NCI-H146 treated with DMSO at 0.1 percent for 48 hours (cell line): ENCODE measurements around the gene RNF144A.

Experiments used
- DNase-seq: peaks from one replicate; lab custom pipeline; 2025; ENCODE audit not compliant: unreplicated experiment; lab: John Stamatoyannopoulos, UW

Gene RNF144A

DNA sequence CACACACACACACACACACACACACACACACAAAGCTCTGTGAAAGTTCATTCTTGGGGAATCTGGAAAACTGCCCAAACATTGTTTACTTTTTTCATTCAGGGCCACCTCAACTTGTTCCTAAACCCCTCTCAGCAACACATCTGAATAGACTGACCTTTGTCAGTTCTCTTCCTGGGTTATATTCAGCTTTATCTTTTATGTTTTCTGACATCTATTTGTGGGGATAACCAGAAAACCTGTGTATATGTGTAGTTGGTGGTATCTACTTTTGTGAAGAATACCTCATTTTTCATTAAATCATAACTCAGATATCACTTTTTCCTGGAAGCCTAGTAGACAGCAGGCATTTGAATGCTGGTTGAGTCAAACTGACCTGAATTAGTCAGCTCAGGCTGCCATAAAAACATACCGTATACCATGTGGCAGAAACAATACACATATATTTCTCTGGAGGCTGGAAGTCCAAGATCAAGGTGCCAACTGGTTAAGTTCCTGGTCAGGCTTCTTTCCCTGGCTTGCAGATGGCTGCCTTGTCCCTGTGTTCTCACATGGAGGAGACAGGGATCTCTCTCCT is 11.0 kb upstream of the RNF144A start:
- no peak for DNase-seq

DNA sequence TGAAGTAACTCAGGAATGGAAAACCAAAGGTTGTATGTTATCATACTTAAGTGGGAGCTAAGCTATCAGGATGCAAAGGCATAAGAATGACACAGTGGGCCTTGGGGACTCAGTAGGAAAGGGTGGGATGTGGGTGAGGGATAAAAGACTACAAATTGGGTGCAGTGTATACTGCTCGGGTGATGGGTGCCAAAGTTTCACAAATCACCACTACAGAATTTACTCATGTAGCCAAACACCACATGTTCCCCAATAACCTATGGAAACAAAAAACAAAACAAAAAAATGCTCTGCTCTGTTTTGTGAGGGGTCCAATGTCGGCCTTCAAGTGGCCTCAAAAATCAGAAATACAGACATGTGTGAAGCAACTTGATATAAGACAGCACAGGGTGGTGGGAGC is 8.9 kb upstream of the RNF144A start:
- DNase-seq: no peak

DNA sequence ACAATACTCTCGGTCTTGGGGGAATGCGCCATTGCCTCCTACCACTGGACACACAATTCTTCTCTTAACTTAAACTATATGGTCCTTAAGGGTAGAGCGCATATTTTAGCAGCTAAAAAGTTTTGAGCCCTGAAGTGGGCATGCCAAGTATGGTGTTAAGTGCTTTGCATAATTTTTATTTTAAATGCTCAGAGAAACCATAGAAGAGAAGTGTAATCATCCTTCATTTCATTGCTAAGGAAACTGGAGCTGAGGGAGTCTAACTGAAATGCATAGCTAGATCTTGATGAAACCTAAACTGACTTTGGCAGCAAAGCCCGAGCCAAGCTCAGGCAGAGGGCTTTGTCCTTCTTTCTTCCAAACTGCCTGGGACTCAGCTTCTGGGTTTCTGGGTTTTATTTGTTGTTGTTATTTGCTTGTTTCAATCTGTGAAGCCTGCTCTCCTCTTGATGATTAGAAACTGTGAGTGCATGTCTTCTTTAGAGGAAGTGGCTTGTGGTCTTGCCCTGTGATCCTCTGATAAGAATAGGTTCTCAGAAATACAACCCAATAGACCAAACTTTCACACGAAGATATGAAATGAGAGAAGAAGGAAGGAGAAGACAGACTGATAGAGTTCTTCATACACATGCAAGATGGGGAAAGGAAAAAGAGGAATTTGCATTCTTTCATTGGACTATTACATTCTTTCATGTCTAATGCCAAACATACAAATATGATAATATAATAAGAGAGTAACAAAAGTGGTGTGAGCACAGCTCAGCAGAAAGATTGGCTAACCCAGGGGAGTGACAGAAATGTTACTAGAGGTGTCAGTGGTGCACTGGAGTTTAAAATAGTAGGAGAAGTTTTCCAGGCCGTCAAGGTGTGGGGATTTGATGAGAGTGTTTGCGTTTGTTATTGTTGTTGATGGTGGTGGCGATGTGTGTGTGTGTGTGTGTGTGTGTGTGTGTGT is 7.5 kb upstream of the RNF144A start:
- no peak for DNase-seq

DNA sequence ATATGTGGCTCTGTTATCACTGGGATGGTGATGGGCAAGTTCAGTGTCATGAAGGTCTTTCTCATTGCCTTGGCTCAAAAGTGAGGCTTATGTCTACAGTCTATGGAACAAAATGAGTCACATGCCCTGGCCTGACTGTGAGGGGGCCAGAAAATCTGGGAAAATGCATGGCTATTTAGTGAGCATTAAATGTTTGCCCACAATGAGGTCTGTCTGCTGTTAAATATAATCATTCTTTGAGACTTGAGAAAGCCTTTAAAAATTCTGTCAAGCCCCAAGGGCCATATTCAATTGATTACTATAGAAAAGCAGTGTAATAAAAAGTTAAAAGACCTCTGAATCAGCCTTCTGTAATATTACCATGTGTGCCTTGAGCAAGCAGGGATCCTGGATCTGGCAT is 5.5 kb upstream of the RNF144A start:
- DNase-seq: no peak

DNA sequence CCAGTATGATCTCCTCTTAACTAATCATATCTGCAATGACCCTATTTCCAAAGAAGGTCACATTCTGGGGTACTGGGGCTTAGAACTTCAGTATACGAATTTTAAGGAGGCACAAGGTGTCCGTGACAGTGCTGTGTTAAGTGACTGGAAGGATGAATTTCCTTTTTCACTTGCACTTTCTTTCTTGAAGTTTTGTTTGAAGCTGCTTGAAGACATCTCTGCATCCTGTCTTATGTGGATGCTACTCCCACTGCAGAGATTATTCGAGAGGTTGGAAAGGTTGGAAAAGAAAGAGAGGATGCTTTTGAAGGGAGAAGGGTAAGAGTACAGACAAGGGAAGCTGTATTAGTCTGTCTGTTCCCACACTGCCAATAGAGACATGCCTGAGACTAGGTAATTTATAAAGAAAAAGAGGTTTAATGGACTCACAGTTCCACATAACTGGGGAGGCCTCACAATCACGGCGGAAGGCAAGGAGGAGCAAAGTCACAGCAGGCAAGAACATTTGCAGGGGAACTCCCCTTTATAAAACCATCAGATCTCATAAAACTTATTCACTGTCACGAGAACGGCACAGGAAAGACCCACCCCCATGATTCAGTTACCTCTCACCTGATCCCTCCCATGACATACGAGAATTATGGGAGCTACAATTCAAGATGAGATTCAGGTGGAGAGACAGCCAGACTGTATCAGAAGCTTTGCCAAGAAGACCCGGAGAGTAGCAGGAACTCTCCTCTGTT is 3.6 kb upstream of the RNF144A start:
- no peak for DNase-seq

DNA sequence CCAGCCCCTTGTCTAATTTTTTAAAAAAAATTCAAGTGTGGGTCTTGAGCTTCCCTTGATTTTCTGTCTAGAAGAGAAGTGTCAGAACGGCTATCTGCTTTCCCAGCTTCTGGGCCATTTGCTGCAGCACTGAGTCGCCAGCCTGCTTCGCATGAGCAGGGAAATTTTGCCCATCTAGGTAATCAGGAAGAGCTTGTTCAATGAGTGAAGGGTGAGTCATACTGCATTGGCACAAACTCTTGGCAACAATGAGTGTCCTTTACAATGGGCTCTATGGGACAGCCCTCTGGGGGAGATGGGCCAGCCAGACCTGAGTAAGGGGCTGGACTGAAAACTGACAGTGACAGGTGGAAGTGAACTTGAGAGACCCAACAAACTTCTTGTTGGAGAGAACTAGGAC is 2.4 kb upstream of the RNF144A start:
- DNase-seq: no peak

DNA sequence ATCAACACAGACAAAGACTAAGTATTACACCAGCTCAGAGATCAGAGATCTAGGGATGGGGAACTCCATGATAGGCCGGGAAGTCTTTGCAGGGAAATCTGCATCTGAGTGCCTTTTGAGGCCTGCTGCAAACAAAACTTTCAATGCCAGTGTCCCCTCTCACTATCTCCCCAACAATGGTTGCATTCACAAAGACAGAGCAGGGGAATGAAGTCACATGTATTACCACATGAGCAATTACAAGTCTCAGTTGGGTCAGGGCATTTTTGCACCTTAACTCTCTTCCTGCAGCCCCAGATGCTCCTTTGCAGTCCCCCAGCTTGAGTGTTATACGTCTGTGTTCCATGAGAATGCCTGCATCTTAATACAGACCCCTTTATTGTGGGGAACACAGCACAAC is 1.8 kb upstream of the RNF144A start:
- DNase-seq: no peak

DNA sequence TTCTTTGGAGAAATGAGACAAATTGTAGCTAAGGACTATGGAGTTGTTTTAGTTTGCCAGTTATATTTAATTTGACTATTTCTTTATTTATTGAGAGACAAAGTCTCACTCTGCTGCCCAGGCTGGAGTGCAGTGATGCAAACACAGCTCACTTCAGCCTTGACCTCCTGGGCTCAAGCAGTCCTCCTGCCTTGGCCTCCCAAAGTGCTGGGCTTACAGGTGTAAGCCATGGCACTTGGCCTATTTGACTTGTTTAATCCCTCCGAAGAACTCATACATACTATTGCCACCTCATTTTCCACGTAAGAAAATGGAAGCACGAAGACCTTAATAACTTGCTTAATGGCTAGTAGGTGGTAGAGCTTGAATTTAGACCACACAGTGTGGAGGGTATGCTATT is 988 bp upstream of the RNF144A start:
- DNase-seq: no peak

DNA sequence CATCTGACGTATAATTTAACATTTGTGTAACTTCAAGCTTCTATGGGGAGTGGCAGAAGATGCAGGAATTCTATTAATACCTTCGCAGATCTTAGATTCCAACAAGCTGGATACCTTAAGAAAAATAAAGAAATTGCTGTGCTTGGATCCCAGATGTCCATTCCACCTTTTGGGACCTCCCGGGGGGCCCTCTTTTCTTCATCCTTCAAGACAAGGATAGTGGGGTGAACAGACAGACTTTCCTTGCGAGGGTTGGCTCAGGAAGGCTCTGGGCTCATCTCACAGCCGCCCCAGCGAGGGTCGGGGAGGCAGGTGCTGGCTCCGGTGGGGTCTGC is 509 bp upstream of the RNF144A start:
- no peak for DNase-seq

DNA sequence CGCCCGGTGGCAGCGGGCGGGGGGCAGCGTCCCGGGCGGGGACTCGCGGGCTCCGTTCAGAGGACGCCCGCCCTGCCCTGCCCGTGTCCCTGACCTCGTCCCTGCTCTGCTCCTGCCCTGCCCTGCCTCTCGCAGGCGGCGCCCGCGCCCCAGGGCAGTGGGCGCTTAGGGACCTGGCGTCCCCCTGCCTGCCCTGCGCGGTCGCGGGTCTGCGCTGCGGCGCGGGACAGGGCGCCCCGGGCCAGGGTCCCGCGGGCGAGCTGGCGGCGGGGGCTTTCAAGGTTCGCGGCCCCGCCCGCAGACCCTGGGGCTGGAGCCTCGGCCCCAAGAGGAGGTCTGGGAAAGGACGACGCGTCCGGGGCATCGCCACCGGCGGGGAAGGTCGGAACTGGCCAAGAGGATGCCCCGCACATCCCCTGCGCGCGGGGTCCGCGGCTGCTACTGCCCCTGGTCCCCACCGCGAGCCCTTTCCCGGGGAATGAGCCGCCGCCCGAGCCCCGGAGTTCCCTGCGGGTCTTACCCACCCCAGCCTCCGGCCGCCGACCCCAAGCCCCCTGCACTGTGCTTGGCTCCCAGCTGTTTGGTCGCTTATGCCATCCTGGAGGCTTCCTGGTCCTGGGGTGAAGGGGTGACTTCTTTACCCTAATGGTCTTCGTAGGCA is 679 bp downstream of the RNF144A start:
- no peak for DNase-seq

DNA sequence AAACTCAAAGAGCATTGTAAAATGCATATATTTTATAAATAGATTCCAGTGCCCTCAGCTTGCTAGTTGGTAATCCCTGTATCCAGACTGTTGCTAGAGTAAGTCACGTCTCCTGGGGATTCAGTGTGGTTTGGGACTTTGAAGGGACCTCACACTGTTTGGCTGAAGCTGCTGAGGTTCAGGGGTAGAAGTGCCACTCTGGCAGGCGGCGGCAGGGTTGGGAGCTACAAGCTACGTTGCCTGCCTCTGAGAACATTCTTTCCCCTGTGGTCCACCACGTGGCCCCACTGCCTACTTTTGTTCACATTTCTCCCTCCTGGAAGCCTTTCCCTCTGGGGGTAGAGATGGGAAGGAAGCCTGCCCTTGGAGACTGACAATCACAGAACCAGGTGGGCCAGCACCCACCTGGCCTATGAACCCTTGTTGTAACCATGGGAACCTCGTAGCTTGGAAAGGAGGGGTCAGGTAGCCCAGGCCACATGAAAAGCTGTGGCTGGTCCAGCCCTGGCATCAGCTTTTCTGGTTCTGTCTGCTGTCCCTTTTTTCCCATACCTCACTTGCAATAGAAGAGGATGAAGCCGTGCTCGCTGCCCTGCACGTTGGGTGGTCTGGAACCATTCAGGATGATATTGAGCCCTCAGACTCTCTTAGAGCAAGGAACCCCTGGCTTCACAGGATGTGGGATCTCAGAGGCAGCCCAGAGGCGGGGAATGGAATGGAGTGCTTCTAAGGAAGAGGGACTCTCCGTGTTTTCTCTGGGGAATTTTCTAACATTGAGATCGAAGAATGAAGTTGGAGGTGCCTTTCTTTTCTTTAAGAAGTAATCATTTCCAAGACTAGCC is 2.9 kb downstream of the RNF144A start:
- DNase-seq: no peak

DNA sequence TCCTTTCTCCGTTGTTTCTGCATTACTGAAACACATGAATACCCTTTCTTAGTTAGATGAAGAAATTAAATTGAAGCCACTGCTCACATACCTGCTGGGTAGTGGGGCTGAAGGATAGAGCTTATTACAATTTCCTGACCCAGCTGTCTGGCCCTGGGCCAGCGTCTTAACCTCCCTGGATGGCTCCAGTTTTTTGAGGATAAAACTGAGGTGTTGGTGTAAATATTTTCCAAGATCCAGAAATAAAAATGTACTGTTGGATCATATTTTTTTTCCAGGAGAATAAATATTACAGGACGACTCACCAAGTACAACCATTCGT is 3.5 kb downstream of the RNF144A start:
- DNase-seq: no peak

DNA sequence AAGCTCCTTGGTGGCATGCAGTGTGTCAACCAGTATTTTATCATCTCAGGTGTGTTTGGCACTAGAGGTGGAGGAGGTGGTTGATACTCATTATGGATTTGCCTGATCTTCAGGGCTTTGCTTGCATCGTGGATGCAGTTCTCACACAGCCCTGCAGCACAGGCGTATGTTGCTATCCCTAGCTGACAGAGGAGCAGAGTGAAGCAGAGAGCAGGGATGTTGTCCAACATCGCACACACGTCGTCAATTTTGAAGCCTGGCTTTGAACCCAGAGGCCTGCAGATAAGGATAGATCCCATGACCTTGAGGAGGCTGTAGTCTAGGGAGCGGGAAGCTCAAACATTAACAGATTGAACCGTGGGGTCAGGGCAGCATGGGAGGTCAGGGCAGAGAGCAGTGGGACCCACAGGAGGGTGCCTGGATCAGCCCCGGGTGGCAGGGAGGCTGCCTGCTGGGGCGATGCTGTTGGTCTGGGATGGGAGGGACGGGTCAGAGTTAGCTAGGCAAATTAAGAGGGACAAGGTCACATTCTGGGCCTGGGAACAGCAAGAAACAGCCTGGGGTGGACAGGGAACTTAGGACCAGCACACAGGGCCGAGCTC is 4.2 kb downstream of the RNF144A start:
- no peak for DNase-seq

DNA sequence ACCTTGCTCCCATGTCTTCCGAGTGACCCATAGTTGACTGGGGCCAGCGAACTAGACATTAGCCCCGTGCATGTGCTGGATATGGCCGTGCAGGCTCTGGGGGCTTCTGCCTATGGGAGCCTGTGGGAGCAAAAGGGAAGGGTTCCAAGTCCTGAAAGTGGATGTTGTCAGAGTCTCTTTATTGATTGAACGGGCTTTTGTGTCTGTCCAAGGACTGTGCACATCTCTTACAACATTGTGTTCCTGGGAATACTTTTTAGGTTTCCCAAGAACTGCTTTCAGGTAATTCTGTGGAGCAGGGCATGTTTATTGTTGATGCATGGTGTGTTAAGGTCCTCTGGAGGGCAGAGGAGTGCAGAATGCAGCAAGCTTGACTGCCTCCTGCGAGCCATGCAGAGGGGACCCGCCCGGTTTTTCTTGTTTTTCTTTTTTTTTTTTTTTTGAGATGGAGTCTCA is 5.0 kb downstream of the RNF144A start:
- no peak for DNase-seq

DNA sequence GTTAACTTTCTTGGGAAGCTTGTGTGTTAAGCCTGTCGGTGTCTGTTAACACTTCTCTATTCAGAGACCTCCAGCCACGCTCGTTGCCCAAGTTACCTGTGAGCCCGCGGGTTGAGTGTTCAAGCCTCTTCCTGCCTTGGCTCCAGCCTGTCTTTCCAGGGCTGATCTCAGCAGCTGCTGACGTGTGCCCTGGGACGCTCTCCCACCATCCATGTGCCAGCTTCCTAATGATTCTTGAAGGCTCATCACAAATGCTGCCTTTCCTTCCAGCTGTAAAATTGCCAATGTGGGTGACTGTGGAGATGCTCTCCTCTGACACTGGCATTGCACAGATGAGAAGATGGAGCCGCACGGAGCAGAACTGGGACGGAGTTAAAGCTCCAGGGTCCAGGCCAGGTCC is 6.1 kb downstream of the RNF144A start:
- DNase-seq: no peak

DNA sequence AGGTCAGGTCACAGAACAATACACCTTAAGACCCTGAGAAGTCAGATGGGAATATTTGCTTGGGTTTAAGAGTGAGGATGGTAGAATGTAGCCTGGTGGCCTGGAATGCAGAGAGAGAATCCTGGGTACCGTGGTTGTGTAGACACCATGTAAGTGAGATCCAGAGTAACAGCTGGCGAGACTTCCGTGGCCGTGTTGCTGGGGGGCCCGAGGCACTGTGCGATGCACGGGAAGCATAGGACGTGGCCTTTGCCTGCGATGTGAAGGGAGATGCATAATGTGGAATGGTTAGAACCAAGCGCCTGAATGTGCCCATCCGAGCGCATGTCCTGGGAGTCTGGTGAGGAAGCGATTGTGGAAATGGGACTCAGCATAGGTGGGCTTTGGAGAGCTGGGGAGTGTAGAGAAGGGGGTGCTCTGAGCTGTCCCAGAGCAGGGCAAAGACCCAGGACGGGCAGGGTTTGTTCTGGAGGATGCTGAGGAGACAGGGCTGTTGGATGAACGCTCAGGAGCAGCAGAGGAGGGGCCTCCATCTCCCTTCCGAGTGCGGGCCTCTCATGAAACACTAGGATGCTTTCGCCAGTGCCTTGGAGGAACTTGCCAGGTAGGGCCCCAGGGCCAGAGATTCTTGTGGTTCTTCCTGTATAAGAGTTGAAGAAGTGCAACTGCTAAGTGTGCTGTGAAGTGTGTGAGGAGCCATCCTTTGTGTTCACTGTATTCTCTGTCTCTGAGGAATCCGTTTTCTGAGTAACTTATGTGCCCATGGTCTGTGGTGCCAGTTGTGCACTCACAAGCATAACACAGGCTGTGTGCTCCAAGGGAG is 7.1 kb downstream of the RNF144A start:
- no peak for DNase-seq

DNA sequence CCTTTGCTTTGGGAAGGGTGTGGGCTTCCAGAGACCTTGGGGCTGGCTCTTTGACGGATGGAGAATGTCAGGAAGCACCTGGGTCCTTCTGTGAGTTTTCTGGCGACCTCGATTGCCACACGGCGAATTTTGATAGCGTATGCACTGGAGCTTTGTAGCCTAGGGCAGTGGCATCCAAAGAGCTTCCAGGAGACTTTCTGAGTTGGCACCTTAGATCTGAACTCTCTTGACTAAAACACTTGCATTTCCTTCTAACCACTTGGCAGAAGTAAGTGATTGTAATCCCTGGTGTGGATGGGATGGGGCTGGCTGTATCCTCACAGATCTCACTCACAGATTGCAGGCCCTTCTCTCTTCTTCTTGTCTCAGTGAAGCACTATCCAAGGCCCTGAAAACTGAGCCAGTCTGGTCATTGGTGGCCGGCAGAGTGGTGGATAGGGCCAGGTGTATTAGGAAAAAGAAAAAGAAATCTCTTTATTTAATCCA is 7.8 kb downstream of the RNF144A start:
- DNase-seq: no peak

DNA sequence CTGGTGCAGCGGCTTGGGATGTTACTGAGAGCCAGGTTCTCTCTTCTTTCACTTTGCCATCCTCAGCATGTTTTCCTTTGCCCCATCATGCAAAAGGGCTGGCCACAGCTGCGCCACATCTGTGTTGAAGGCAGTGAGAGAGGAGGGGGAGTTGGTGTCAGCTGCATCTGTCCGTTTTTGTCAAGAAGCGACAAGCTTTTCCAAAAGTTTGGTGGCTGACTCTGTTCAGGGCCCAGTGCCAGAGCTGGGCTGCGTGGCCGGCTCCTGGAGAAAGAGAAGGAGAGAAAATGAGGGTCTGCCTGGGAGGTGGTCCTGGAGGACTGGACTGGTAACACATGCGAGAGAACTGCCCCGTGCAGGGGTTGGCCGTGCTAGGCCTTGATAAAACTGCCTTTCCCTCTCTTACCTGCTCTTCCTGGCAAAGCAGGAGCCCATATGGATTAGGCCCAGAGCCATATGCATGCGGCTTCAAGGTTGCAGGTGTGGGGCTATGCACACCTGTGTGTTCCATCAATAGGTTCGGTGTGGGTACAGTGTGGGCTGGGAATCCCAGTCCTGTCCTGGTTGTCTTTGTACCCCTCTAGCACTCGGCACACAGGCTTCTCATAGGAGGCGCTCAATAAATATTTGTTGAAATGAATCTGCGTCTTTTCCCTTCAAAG is 9.0 kb downstream of the RNF144A start:
- no peak for DNase-seq

DNA sequence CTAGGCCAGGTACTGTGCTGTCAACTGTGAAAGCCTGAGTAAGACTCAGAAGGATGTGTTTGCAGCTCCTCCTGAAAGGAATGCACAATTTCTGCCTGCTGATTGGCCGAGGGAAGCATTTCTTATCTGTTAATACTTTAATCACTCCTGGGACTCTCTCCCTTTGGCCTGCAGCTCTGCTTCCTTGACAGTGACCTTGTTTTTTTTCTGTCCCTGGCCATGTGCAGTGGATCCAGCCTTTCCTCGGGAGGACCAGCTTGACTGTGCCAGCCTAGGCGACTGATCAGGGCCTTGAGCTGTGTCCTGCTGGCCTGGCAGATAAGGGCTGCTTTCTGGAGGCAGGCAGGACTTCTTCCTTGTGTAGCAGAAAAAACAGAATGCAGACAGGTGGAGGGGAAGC is 10.0 kb downstream of the RNF144A start:
- DNase-seq: no peak
